CD4-positive, CD25-positive, alpha-beta regulatory T cell (primary cell): ENCODE measurements around the gene TOMT. TPM values are rescaled to one million over a fixed set of nuclear protein-coding genes. Genes with fewer than 3 reads are reported as not detected.

ENCODE experiments used
- ATAC-seq, 2 donors: fragments of 150-1000 bp; cut with Tn5 transposase; one replicate each; pipeline ENCODE4 v1.10.0; 2021; ENCODE audit warnings: low read depth in 2 of 2, moderate number of reproducible peaks in 2 of 2, moderate library complexity in 1 of 2
- DNase-seq, 3 donors: peaks; one replicate each; pipeline versions ENCODE4 v3.0.0 to v3.0.0-alpha.2; 2012 to 2022; ENCODE audit warnings: mixed read lengths in 1 of 3
- H3K27ac ChIP-seq: one replicate; pipeline ENCODE4 v1.7.0; 2013; ENCODE audit warnings: mild to moderate bottlenecking, low read length; ENCODE audit not compliant: insufficient read depth, poor library complexity, severe bottlenecking
- H3K27me3 ChIP-seq: one replicate; pipeline ENCODE4 v1.7.0; 2013; ENCODE audit warnings: low read length; ENCODE audit not compliant: control insufficient read depth, insufficient read depth
- H3K36me3 ChIP-seq: one replicate; pipeline ENCODE4 v1.7.0; 2013; ENCODE audit warnings: mild to moderate bottlenecking, low read length, moderate library complexity; ENCODE audit not compliant: control insufficient read depth, insufficient read depth
- H3K4me1 ChIP-seq: 2 replicates; pipeline ENCODE4 v1.7.0; 2013; ENCODE audit warnings: mild to moderate bottlenecking, low read length; ENCODE audit not compliant: insufficient read depth, control insufficient read depth, poor library complexity, severe bottlenecking
- H3K4me3 ChIP-seq: one replicate; pipeline ENCODE4 v1.7.0; 2013; ENCODE audit warnings: low read depth, mild to moderate bottlenecking, low read length, moderate library complexity
- H3K9me3 ChIP-seq, 2 experiments: 1 replicate in 1 of 2; 2 replicates in 1 of 2; pipeline ENCODE4 v1.7.0; 2013; ENCODE audit warnings: low read length in 2 of 2, mild to moderate bottlenecking in 1 of 2, moderate library complexity in 1 of 2; ENCODE audit not compliant: control insufficient read depth in 2 of 2
- H3K27ac Mint-ChIP-seq, 3 donors: one replicate each; pipeline ENCODE4 v1.8.0; 2020 to 2022; ENCODE audit warnings: mild to moderate bottlenecking in 3 of 3, mixed read lengths in 3 of 3, moderate library complexity in 2 of 3
- H3K27me3 Mint-ChIP-seq: one replicate; pipeline ENCODE4 v1.8.0; 2022; ENCODE audit warnings: mild to moderate bottlenecking, mixed read lengths
- H3K36me3 Mint-ChIP-seq: one replicate; pipeline ENCODE4 v1.8.0; 2020; ENCODE audit warnings: mixed read lengths
- H3K4me1 Mint-ChIP-seq, 4 donors: one replicate each; pipeline ENCODE4 v1.8.0; 2020 to 2022; ENCODE audit warnings: mixed read lengths in 4 of 4, mild to moderate bottlenecking in 1 of 4
- H3K4me3 Mint-ChIP-seq, 4 donors: one replicate each; pipeline ENCODE4 v1.8.0; 2020 to 2022; ENCODE audit warnings: mild to moderate bottlenecking in 4 of 4, mixed read lengths in 4 of 4, moderate library complexity in 3 of 4
- H3K9me3 Mint-ChIP-seq, 7 donors: one replicate each; pipeline ENCODE4 v1.8.0; 2020 to 2022; ENCODE audit warnings: mixed read lengths in 7 of 7, mild to moderate bottlenecking in 3 of 7, moderate library complexity in 2 of 7
- polyA plus RNA-seq, 4 donors: library from polyadenylated mRNA; unstranded; fragments of 300-500 nt; fragmentation: Illumina TruSeq; gene quantifications; one replicate each; pipeline ENCODE4 v1.2.3, GENCODE V29; 2021
- total RNA-seq: library from RNA; stranded (reverse); gene quantifications from one replicate; pipeline ENCODE4 v1.2.3, GENCODE V29; 2022

TOMT gene
- total and polyA plus RNA-seq, 5 donors from 2014 or later = not detected

GRCh38 chr11:72088076-72088808 is 17.5 kb upstream of the TOMT start:
- H3K9me3 ChIP-seq = no peaks in the 10 kb centered on the region
- no peak overlapping the region for H3K4me3 ChIP-seq
- H3K4me1 ChIP-seq = no peaks in the 10 kb centered on the region
- peaks cover 2 to 22% (median 14%) of the 10 kb centered on the region in 4 donors for H3K4me1 Mint-ChIP-seq
- no peak for ATAC-seq
- no peak overlapping the region for H3K27ac ChIP-seq
- DNase-seq = no peak
- no peaks in the 10 kb centered on the region for H3K9me3 Mint-ChIP-seq
- H3K27me3 Mint-ChIP-seq = no peaks in the 10 kb centered on the region
- H3K4me3 Mint-ChIP-seq = no peak overlapping the region
- peaks cover 27% of the 10 kb centered on the region for H3K36me3 ChIP-seq
- peak overlapping the region in 2 of 3 donors; percentile 70 to 74 for H3K27ac Mint-ChIP-seq
- H3K36me3 Mint-ChIP-seq = peaks cover 10% of the 10 kb centered on the region
- no peaks in the 10 kb centered on the region for H3K27me3 ChIP-seq

- Mint-ChIP-seq H3K27ac (peak overlapping the region in 2 of 3 donors; percentile 59 to 80), H3K4me3 (peak overlapping the region in 1 of 4 donors; percentile 33), H3K9me3 (no peaks in the 10 kb centered on the region), H3K36me3 (peaks cover 6% of the 10 kb centered on the region), H3K4me1 (peaks cover 0 to 17% (median 10%) of the 10 kb centered on the region in 4 donors), H3K27me3 (no peaks in the 10 kb centered on the region)
- DNase-seq (peak; percentile 54 to 75 (median 70)), ATAC-seq (peak; percentile 84 to 90)
- H3K4me3 ChIP-seq = no peak overlapping the region
- no peaks in the 10 kb centered on the region for H3K9me3 ChIP-seq
- no peak overlapping the region for H3K27ac ChIP-seq
- H3K4me1 ChIP-seq = no peaks in the 10 kb centered on the region
- no peaks in the 10 kb centered on the region for H3K27me3 ChIP-seq
- H3K36me3 ChIP-seq = peaks cover 37% of the 10 kb centered on the region
These were observed 14.4 kb upstream of the TOMT start for GRCh38 chr11:72091292-72091691.

- Mint-ChIP-seq H3K9me3 (no peaks in the 10 kb centered on the region), H3K36me3 (peaks cover 9% of the 10 kb centered on the region), H3K4me1 (peaks cover 24 to 46% (median 28%) of the 10 kb centered on the region in 4 donors), H3K27me3 (no peaks in the 10 kb centered on the region), H3K4me3 (no peak overlapping the region), H3K27ac (no peak overlapping the region)
- DNase-seq (no peak), ATAC-seq (no peak)
- Histone ChIP-seq H3K36me3 (peaks cover 47% of the 10 kb centered on the region), H3K27ac (no peak overlapping the region), H3K9me3 (no peaks in the 10 kb centered on the region), H3K4me1 (peaks cover 27% of the 10 kb centered on the region), H3K27me3 (no peaks in the 10 kb centered on the region), H3K4me3 (no peak overlapping the region)
These were observed 7.0 kb upstream of the TOMT start for GRCh38 chr11:72098741-72099140.

GRCh38 chr11:72100009-72100408 is 5.7 kb upstream of the TOMT start:
- Mint-ChIP-seq H3K4me3 (peak overlapping the region in 2 of 4 donors; percentile 66 to 92), H3K27ac (peak overlapping the region in 1 of 3 donors; percentile 96), H3K9me3 (peaks cover 0 to 1% (median 0%) of the 10 kb centered on the region in 7 donors), H3K36me3 (peaks cover 14% of the 10 kb centered on the region), H3K27me3 (no peaks in the 10 kb centered on the region), H3K4me1 (peaks cover 24 to 56% (median 31%) of the 10 kb centered on the region in 4 donors)
- ATAC-seq (no peak), DNase-seq (no peak)
- no peaks in the 10 kb centered on the region for H3K9me3 ChIP-seq
- H3K27ac ChIP-seq = no peak overlapping the region
- H3K36me3 ChIP-seq = peaks cover 39% of the 10 kb centered on the region
- H3K4me1 ChIP-seq = peaks cover 31% of the 10 kb centered on the region
- no peak overlapping the region for H3K4me3 ChIP-seq
- no peaks in the 10 kb centered on the region for H3K27me3 ChIP-seq

GRCh38 chr11:72100462-72100861 is 5.3 kb upstream of the TOMT start:
- Mint-ChIP-seq H3K9me3 (peaks cover 0 to 1% (median 0%) of the 10 kb centered on the region in 7 donors), H3K27ac (peak overlapping the region; percentile 94 to 98 (median 96)), H3K36me3 (peaks cover 18% of the 10 kb centered on the region), H3K4me1 (peaks cover 24 to 60% (median 33%) of the 10 kb centered on the region in 4 donors), H3K27me3 (no peaks in the 10 kb centered on the region), H3K4me3 (peak overlapping the region in 2 of 4 donors; percentile 92 to 95)
- Histone ChIP-seq H3K4me3 (no peak overlapping the region), H3K27ac (no peak overlapping the region), H3K36me3 (peaks cover 35% of the 10 kb centered on the region), H3K27me3 (no peaks in the 10 kb centered on the region), H3K4me1 (peaks cover 31% of the 10 kb centered on the region), H3K9me3 (no peaks in the 10 kb centered on the region)
- ATAC-seq = no peak
- DNase-seq = no peak

- Mint-ChIP-seq H3K27me3 (no peaks in the 10 kb centered on the region), H3K4me1 (peaks cover 24 to 61% (median 33%) of the 10 kb centered on the region in 4 donors), H3K9me3 (peaks cover 0 to 1% (median 0%) of the 10 kb centered on the region in 7 donors), H3K36me3 (peaks cover 13% of the 10 kb centered on the region), H3K27ac (peak overlapping the region; percentile 94 to 98 (median 96)), H3K4me3 (peak overlapping the region; percentile 92 to 95 (median 92))
- H3K27ac ChIP-seq = peak overlapping the region; percentile 90
- H3K4me1 ChIP-seq = peaks cover 31% of the 10 kb centered on the region
- no peaks in the 10 kb centered on the region for H3K9me3 ChIP-seq
- peaks cover 26% of the 10 kb centered on the region for H3K36me3 ChIP-seq
- peak overlapping the region; percentile 90 for H3K4me3 ChIP-seq
- DNase-seq (no peak), ATAC-seq (no peak)
- H3K27me3 ChIP-seq = no peaks in the 10 kb centered on the region
These were observed 3.6 kb upstream of the TOMT start for GRCh38 chr11:72102162-72102561.

- peaks cover 0 to 1% (median 0%) of the 10 kb centered on the region in 7 donors for H3K9me3 Mint-ChIP-seq
- peak overlapping the region; percentile 92 to 95 (median 92) for H3K4me3 Mint-ChIP-seq
- Histone ChIP-seq H3K27ac (peak overlapping the region; percentile 90), H3K27me3 (no peaks in the 10 kb centered on the region), H3K4me3 (peak overlapping the region; percentile 90), H3K4me1 (peaks cover 31% of the 10 kb centered on the region), H3K9me3 (no peaks in the 10 kb centered on the region), H3K36me3 (peaks cover 24% of the 10 kb centered on the region)
- H3K27me3 Mint-ChIP-seq = no peaks in the 10 kb centered on the region
- peak overlapping the region; percentile 94 to 98 (median 96) for H3K27ac Mint-ChIP-seq
- peaks cover 24 to 61% (median 34%) of the 10 kb centered on the region in 4 donors for H3K4me1 Mint-ChIP-seq
- DNase-seq (no peak), ATAC-seq (no peak)
- H3K36me3 Mint-ChIP-seq = peaks cover 16% of the 10 kb centered on the region
These were observed 3.1 kb upstream of the TOMT start for GRCh38 chr11:72102631-72102945.
